Neural cell (in vitro differentiated cells): Measurements from ENCODE around the gene KLHDC7B.

ENCODE experiments used
- CTCF ChIP-seq: fragments of 450-650 bp; IDR thresholded peaks from 2 replicates; pipeline ENCODE4 v1.5.1; 2014; ENCODE audit warnings: antibody characterized with exemption, mild to moderate bottlenecking, moderate library complexity; ENCODE audit not compliant: poor library complexity, severe bottlenecking
- EZH2 ChIP-seq: fragments of 200-600, 300-800 bp; shearing (Covaris generic), sonication (generic); IDR thresholded peaks from 2 replicates; pipeline ENCODE4 v1.6.1; 2014; ENCODE audit warnings: antibody characterized with exemption, low read length, borderline replicate concordance, mild to moderate bottlenecking; ENCODE audit not compliant: insufficient read depth, poor library complexity, severe bottlenecking
- POLR2AphosphoS5 ChIP-seq: IDR thresholded peaks from 2 replicates; pipeline ENCODE4 v1.6.1; 2012
- REST ChIP-seq: IDR thresholded peaks from 2 replicates; pipeline ENCODE4 v1.6.1; 2012; ENCODE audit warnings: borderline replicate concordance
- SMC3 ChIP-seq: fragments of 450-650 bp; conservative IDR thresholded peaks from 2 replicates; pipeline ENCODE4 v1.6.1; 2014; ENCODE audit warnings: antibody characterized with exemption, mild to moderate bottlenecking, moderate library complexity; ENCODE audit not compliant: poor library complexity

- TF ChIP-seq CTCF (no peak), REST (no peak), EZH2 (no peak), POLR2AphosphoS5 (no peak), SMC3 (no peak)
These were observed 14.1 kb upstream of the KLHDC7B start for GRCh38 chr22:50531546-50531961.
